ENCODE results near the gene MYO10.

Gene MYO10

GRCh38 chr5:16918156-16918555 is 17.9 kb downstream of the MYO10 start:
- DNase-seq (ENCODE audit: low read depth in 1 of 2, low spot score in 1 of 2) = no peak

- DNase-seq (ENCODE audit: low read depth in 1 of 2, low spot score in 1 of 2) = no peak
These were observed 19.7 kb downstream of the MYO10 start for GRCh38 chr5:16916262-16916878.

GRCh38 chr5:16914584-16914983 is 21.5 kb downstream of the MYO10 start:
- DNase-seq (ENCODE audit: low read depth in 1 of 2, low spot score in 1 of 2) = no peak

- no peak for DNase-seq (ENCODE audit: low read depth in 1 of 2, low spot score in 1 of 2)
These were observed 22.0 kb downstream of the MYO10 start for GRCh38 chr5:16914108-16914435.

- no peak for DNase-seq (ENCODE audit: low read depth in 1 of 2, low spot score in 1 of 2)
These were observed 22.6 kb downstream of the MYO10 start for GRCh38 chr5:16913187-16914107.

GRCh38 chr5:16912080-16912479 is 24.0 kb downstream of the MYO10 start:
- DNase-seq (ENCODE audit: low read depth in 1 of 2, low spot score in 1 of 2) = no peak

- no peak for DNase-seq (ENCODE audit: low read depth in 1 of 2, low spot score in 1 of 2)
These were observed 26.6 kb downstream of the MYO10 start for GRCh38 chr5:16909464-16909863.

GRCh38 chr5:16907270-16907669 is 28.8 kb downstream of the MYO10 start:
- no peak for DNase-seq (ENCODE audit: low read depth in 1 of 2, low spot score in 1 of 2)

- no peak for DNase-seq (ENCODE audit: low read depth in 1 of 2, low spot score in 1 of 2)
These were observed 29.8 kb downstream of the MYO10 start for GRCh38 chr5:16906255-16906654.

- DNase-seq (ENCODE audit: low read depth in 1 of 2, low spot score in 1 of 2) = no peak
These were observed 32.4 kb downstream of the MYO10 start for GRCh38 chr5:16903480-16904300.

GRCh38 chr5:16902846-16903245 is 33.2 kb downstream of the MYO10 start:
- no peak for DNase-seq (ENCODE audit: low read depth in 1 of 2, low spot score in 1 of 2)

GRCh38 chr5:16901021-16901644 is 35.0 kb downstream of the MYO10 start:
- no peak for DNase-seq (ENCODE audit: low read depth in 1 of 2, low spot score in 1 of 2)

GRCh38 chr5:16899171-16899570 is 36.9 kb downstream of the MYO10 start:
- DNase-seq (ENCODE audit: low read depth in 1 of 2, low spot score in 1 of 2) = no peak

GRCh38 chr5:16897800-16898199 is 38.3 kb downstream of the MYO10 start:
- no peak for DNase-seq (ENCODE audit: low read depth in 1 of 2, low spot score in 1 of 2)

- no peak for DNase-seq (ENCODE audit: low read depth in 1 of 2, low spot score in 1 of 2)
These were observed 38.8 kb downstream of the MYO10 start for GRCh38 chr5:16897284-16897704.

GRCh38 chr5:16896767-16897166 is 39.3 kb downstream of the MYO10 start:
- DNase-seq (ENCODE audit: low read depth in 1 of 2, low spot score in 1 of 2) = no peak

- DNase-seq (ENCODE audit: low read depth in 1 of 2, low spot score in 1 of 2) = no peak
These were observed 41.6 kb downstream of the MYO10 start for GRCh38 chr5:16894236-16895057.

- DNase-seq (ENCODE audit: low read depth in 1 of 2, low spot score in 1 of 2) = no peak
These were observed 45.1 kb downstream of the MYO10 start for GRCh38 chr5:16891033-16891432.

- DNase-seq (ENCODE audit: low read depth in 1 of 2, low spot score in 1 of 2) = no peak
These were observed 46.0 kb downstream of the MYO10 start for GRCh38 chr5:16889972-16890519.
